ENCODE measurements around the gene PSMA1. TPM values are rescaled to one million over a fixed set of nuclear protein-coding genes. Genes with fewer than 3 reads are reported as not detected.
A peak's percentile ranks its signal among the peaks of the same experiment; 100 is the strongest.

Gene PSMA1
- total and polyA plus RNA-seq, 2 of the 13 experiments (the other 11 are each of a cell fraction or from before 2014, with no cell fraction given): 188 to 229 TPM

DNA sequence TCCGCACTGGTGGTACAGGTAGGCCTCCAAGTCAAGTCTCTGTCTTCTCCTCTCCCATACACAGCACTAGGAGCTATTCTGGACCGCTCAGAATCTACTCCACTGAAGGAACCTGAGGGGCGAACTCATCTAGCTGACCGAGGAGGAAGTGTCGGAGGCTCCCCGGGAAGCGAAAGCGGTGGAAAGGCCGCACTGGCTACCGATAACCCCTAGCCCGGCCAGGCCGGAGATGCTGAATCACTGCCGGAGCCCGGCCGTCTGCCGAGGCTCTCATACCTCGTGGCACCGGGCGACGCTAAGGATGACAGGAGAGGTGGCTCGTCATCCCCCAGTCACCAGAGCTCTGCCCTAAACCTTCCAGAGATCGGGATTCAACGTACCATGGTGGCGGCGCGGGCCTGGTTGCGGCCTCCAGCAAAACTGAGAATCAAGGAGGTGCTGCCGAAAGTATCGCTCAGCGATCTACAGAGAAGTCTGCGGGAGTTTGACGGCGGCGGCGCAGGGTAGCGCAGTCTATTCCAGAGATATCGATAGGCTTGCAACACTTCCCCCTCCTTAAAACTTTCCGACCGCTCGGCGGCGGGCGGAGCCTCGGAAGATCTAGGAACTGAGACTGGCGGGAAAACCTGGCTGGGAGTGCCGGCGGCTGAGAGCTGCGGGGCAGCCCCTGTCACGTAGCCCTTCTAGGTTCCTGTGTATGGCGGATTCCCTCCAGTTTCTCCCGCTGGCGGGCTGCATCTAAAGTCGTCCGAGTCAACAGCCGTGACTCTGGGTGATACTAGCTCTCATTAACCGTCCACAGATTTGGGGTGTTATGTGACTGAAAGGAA is at the start of gene PSMA1 (continued):
- TF ChIP-seq TFE3 (CRISPR knock-in tag; IDR thresholded peaks at IDR 0.05): 0 out of 2 replicates have a peak, but pooled peaks have one; percentile 34
- no peak; the same call in 1 of the 2 replicates for TF ChIP-seq ZNF318 (CRISPR knock-in tag; IDR thresholded peaks at IDR 0.05)
- TF ChIP-seq SMC3 (IDR thresholded peaks at IDR 0.05; ENCODE audit: low read length): no peak; the same call in 1 of the 2 replicates
- peak; percentile 59 for TF ChIP-seq PHF21A (CRISPR knock-in tag; IDR thresholded peaks at IDR 0.05)
- TF ChIP-seq ZNF550 (CRISPR knock-in tag; IDR thresholded peaks at IDR 0.05; ENCODE audit: borderline replicate concordance): no peak
- peak; percentile 99 for TF ChIP-seq GMEB2 (CRISPR knock-in tag; IDR thresholded peaks at IDR 0.05; ENCODE audit: low read depth)
- TF ChIP-seq, protein P1, sequence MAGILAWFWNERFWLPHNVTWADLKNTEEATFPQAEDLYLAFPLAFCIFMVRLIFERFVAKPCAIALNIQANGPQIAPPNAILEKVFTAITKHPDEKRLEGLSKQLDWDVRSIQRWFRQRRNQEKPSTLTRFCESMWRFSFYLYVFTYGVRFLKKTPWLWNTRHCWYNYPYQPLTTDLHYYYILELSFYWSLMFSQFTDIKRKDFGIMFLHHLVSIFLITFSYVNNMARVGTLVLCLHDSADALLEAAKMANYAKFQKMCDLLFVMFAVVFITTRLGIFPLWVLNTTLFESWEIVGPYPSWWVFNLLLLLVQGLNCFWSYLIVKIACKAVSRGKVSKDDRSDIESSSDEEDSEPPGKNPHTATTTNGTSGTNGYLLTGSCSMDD (CRISPR knock-in tag; IDR thresholded peaks at IDR 0.05): no peak
- TF ChIP-seq MXI1 (IDR thresholded peaks at IDR 0.05; ENCODE audit: borderline replicate concordance, low read depth, low read length): peak; percentile 60; the same call in 1 of the 3 replicates
- TF ChIP-seq NFE2 (CRISPR knock-in tag; IDR thresholded peaks at IDR 0.05): peak; percentile 58; the same call in 1 of the 2 replicates
- peak; percentile 73; the same call in 1 of the 2 replicates for TF ChIP-seq RARG (CRISPR knock-in tag; IDR thresholded peaks at IDR 0.05; ENCODE audit: low read depth)
- peak; percentile 57; the same call in 1 of the 2 replicates for TF ChIP-seq TARDBP (CRISPR knock-in tag; IDR thresholded peaks at IDR 0.05)
- peak; percentile 74 for TF ChIP-seq MED8 (CRISPR knock-in tag; IDR thresholded peaks at IDR 0.05; ENCODE audit: insufficient replicate concordance)
- no peak; the same call in 1 of the 2 replicates for TF ChIP-seq ZBTB7A (CRISPR knock-in tag; IDR thresholded peaks at IDR 0.05)
- no peak for TF ChIP-seq HMGA1 (CRISPR knock-in tag; conservative IDR thresholded peaks at IDR 0.05)
- peak; percentile 90 for TF ChIP-seq MXD3 (CRISPR knock-in tag; IDR thresholded peaks at IDR 0.05)
